ENCODE measurements around the gene PFDN4. TPM values are rescaled to one million over a fixed set of nuclear protein-coding genes. Genes with fewer than 3 reads are reported as not detected.

Gene PFDN4
- total and polyA plus RNA-seq, 2 of the 13 experiments (the other 11 are each of a cell fraction or from before 2014, with no cell fraction given) = 59.8 to 227 TPM

- TF ChIP-seq ZFAT (CRISPR knock-in tag; conservative IDR thresholded peaks at IDR 0.05) (no peak), CENPT (CRISPR knock-in tag; IDR thresholded peaks at IDR 0.05; ENCODE audit: low read depth) (no peak), ATF3 (CRISPR knock-in tag; IDR thresholded peaks at IDR 0.05) (peak; percentile 98), ZNF770 (CRISPR knock-in tag; IDR thresholded peaks at IDR 0.05) (peak; percentile 51; the same call in 1 of the 2 replicates), NBN (conservative IDR thresholded peaks at IDR 0.05) (no peak), ZNF264 (CRISPR knock-in tag; IDR thresholded peaks at IDR 0.05) (peak; percentile 95), ZNF768 (CRISPR knock-in tag; IDR thresholded peaks at IDR 0.05) (no peak), ZNF879 (CRISPR knock-in tag; IDR thresholded peaks at IDR 0.05) (no peak), TFAP4 (IDR thresholded peaks at IDR 0.05; ENCODE audit: borderline replicate concordance, low read depth) (peak; percentile 50; the same call in 1 of the 2 replicates), POLR2AphosphoS5 (IDR thresholded peaks at IDR 0.05; ENCODE audit: low read depth, low read length) (no peak), RARA (CRISPR knock-in tag; IDR thresholded peaks at IDR 0.05) (peak; percentile 100), THAP9 (CRISPR knock-in tag; IDR thresholded peaks at IDR 0.05; ENCODE audit: borderline replicate concordance) (0 out of 2 replicates have a peak, but pooled peaks have one; percentile 6), ZNF333 (CRISPR knock-in tag; IDR thresholded peaks at IDR 0.05; ENCODE audit: borderline replicate concordance) (no peak), E2F2 (CRISPR knock-in tag; IDR thresholded peaks at IDR 0.05; ENCODE audit: borderline replicate concordance) (0 out of 2 replicates have a peak, but pooled peaks have one; percentile 50), ZBTB2 (CRISPR knock-in tag; IDR thresholded peaks at IDR 0.05; ENCODE audit: low read depth) (0 out of 2 replicates have a peak, but pooled peaks have one; percentile 53), ATF6 (CRISPR knock-in tag; conservative IDR thresholded peaks at IDR 0.05) (no peak), KAT8 (CRISPR knock-in tag; IDR thresholded peaks at IDR 0.05) (peak; percentile 87)
Measured at GRCh38 chr20:54194724-54195438, 13.0 kb upstream of the PFDN4 start (continued).
